ENCODE measurements around the gene RERE. TPM values are rescaled to one million over a fixed set of nuclear protein-coding genes. Genes with fewer than 3 reads are reported as not detected.

RERE gene
- total RNA-seq, 1 experiment from 2014 or later, result 9.8 TPM

- no peak for DNase-seq (ENCODE audit: low read depth)
- in situ Hi-C loops (cut with HindIII; ENCODE audit: low pct_unique_long_range_greater_than_20kb, low sequenced_read_pairs), result no loop called here
These were observed 456.1 kb downstream of the RERE start for GRCh38 chr1:8361198-8361849.

DNA sequence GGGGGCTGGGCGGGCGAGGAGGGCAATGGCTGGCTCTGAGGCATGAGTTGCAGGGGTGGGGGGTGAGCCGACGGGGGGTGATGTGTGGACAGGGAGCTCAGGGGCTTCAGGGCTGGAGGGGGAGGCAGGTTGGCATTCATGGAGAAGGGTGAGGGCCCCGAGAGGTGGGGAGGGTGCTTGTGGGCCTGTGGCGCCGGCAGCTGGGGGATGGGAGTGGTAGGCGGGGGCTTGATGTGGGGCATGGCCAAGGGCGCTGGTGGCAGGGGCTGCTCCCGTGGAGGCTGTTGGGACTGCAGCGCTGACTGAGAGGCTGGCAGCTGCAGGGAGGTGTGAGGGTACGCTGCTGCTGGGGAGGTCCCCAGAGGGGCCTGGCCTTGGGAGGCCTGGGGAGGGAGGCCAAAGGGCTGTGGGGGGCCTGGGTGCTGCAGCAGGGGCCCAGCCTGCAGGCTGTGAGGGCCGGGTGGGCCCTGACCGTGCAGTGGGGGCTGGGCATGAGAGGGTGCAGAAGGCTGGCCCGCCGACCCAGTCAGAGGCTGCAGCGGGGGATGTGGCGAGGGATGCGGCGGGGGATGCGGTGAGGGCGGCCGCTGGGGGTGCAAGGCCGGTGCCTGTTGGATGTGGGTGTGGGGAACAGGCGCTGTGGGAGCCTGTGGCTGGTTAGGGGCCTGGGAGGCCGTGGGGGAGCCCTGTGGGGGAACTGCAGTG, 456.8 kb downstream of the RERE start:
- DNase-seq (ENCODE audit: low read depth), result no peak
- in situ Hi-C loops (cut with HindIII; ENCODE audit: low pct_unique_long_range_greater_than_20kb, low sequenced_read_pairs), result no loop called here

- DNase-seq (ENCODE audit: low read depth), result no peak
- in situ Hi-C loops (cut with HindIII; ENCODE audit: low pct_unique_long_range_greater_than_20kb, low sequenced_read_pairs), result no loop called here
These were observed 457.6 kb downstream of the RERE start for GRCh38 chr1:8359617-8360481.

DNA sequence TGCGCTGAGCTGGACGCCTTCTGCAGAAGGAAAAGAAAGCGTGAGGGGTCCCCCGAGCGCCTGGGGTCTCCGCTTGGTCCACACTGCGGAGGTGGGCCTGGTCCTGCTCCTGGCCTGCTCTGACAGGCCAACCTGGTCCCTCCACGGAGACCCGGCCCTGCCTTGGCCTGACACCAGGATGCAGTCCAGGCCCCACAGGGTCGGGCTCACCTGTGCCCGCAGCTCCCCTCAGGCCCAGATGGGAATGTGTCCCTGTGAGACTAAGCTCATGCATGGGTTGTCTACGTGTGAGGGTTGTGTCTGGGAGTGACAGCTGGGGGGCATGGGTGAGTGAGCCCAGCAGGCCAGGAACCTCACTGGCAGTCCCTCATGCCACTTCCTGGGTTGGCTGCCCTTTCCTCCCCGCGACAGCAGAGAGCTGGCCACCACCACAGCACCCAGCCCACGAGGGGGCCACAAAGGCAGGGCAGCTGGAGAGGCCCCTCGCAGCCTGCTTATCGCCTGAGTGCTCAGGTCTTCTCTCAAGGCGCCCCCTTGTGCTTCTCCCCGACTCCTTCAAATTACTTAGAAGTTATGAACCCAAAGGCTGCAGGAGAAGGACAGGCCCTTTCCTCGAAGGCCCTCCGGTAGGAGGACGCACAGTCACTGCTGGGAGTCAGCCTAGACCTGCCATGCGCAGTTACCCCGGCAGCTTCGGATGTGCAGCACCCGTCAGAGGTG, 458.4 kb downstream of the RERE start:
- in situ Hi-C loops (cut with HindIII; ENCODE audit: low pct_unique_long_range_greater_than_20kb, low sequenced_read_pairs), result no loop called here
- no peak for DNase-seq (ENCODE audit: low read depth)

- DNase-seq (ENCODE audit: low read depth), result no peak
- in situ Hi-C loops (cut with HindIII; ENCODE audit: low pct_unique_long_range_greater_than_20kb, low sequenced_read_pairs), result no loop called here
These were observed 459.1 kb downstream of the RERE start for GRCh38 chr1:8358241-8358896.

- in situ Hi-C loops (cut with HindIII; ENCODE audit: low pct_unique_long_range_greater_than_20kb, low sequenced_read_pairs), result no loop called here
- no peak for DNase-seq (ENCODE audit: low read depth)
These were observed 459.9 kb downstream of the RERE start for GRCh38 chr1:8357329-8358101.

DNA sequence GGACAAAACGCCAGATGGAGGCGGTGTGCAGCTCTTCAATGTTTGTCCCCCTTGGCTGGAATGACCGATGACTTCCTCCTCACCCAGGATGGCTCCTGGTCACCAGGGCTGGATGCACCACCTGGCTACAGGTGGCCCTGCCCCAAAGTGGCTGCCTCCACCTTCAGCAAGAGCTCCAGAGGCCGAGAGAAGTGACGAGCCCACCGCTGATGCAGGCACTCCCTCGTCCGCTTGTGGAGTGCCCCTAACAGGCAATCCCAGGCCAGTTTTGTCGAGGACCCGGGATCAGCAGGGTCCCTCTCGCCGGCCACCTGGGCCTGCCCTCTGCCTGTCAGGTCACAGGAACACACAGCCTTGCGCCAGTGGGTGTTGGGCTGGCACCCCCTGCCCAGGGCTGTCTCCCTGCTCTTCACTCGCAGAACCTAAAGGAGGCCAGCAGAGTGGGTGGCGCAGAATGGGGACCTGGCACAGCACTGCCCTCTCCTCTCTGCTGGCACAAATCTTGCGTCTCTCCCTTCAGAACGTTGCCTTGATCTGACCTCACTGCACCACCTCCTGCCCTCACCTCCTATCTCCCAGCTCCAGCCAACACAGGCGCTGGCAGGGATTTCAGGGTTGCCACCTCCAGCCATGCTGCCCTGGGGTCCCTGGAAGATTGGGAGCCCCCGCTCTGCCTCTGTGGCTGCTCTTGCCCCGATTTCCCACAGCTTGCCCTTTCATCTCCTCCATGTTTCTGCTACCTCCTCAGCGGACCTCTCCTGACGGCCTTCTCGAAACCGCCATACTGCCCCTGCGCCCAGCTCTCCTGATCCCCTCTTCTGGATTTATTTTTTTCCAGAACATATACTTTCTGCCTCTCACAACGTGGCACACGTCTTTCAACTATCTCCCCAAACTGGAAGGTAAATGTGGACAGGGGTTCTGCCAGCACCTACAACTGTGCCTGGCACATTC, 460.9 kb downstream of the RERE start:
- DNase-seq (ENCODE audit: low read depth), result no peak
- in situ Hi-C loops (cut with HindIII; ENCODE audit: low pct_unique_long_range_greater_than_20kb, low sequenced_read_pairs), result no loop called here

GRCh38 chr1:8355439-8356255, 461.8 kb downstream of the RERE start:
- in situ Hi-C loops (cut with HindIII; ENCODE audit: low pct_unique_long_range_greater_than_20kb, low sequenced_read_pairs), result no loop called here
- no peak for DNase-seq (ENCODE audit: low read depth)

DNA sequence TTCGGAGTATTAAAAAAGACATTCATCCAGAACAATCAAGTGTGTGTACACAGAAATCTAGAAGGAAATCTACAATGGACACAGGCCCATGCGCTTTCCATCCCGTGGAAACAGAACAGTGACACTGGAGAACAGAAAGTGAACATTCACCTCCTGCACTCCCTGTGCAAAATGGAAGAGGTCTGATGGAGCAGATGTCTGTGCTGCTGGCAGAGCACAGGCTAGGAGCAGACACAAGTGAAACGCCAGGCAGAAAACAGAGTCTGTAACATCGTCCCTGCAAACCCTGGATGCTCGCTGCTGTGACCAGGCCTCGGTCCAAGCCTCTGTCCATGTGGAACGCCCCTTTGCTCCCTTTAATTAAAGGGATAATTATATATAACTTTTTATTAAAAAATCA, 463.4 kb downstream of the RERE start:
- no peak for DNase-seq (ENCODE audit: low read depth)
- in situ Hi-C loops (cut with HindIII; ENCODE audit: low pct_unique_long_range_greater_than_20kb, low sequenced_read_pairs), result no loop called here

GRCh38 chr1:8352886-8353785, 464.3 kb downstream of the RERE start:
- in situ Hi-C loops (cut with HindIII; ENCODE audit: low pct_unique_long_range_greater_than_20kb, low sequenced_read_pairs), result no loop called here
- no peak for DNase-seq (ENCODE audit: low read depth)

DNA sequence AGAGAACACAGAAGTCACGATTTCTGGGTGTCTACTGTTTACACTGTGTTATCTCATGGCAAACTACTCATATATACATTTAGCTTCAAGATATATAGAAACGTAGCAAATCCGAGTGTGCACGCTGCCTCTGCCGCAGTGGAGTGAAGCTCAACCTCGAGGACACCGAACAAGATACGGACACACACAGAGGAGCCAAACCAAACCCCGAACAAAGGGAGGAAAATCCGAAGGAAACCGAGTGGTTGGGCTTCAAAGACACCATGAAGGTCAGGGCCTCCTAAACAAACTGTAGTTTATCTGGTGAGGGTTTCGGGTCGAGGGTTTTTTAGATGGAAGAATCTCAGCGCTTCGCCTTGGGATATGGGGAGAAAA, 465.0 kb downstream of the RERE start:
- DNase-seq (ENCODE audit: low read depth), result no peak
- in situ Hi-C loops (cut with HindIII; ENCODE audit: low pct_unique_long_range_greater_than_20kb, low sequenced_read_pairs), result no loop called here

DNA sequence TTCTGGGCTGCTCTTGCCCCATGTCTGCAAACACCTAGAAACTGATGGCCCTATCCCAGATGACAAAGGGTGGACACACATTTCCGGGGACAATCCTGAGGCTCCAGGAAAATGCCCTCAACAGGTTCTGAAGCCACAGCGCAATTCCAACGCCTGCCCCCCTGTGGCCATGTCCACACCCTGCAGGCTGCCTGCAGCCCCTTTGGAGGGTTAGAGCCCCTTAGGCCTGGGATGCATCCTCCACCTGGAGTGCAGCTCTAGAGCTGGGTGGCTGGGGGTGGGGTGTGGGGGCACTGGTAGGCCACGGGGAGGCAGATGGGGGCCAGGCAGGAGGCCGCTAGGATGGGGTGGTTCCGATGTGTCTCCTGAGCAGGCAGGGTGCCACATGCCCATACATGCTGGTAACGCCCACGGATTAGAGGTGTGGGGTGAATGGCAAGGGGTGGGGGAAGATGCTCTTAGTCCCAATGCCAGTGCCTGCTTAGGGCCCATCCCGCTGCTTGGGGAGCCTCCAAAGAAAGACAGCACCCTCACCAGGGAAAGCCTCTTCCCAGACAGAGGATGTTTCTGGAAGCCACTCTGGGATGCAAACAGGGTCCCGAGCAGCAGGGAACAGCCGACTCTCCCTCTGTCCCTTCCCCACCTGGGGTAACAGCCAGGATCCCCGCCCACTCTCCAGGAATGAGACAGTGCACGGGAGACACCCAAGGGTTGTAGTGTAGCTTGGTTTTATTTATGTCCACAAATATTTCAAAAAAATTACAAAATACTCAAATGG, 465.6 kb downstream of the RERE start:
- DNase-seq (ENCODE audit: low read depth), result no peak
- in situ Hi-C loops (cut with HindIII; ENCODE audit: low pct_unique_long_range_greater_than_20kb, low sequenced_read_pairs), result no loop called here

DNA sequence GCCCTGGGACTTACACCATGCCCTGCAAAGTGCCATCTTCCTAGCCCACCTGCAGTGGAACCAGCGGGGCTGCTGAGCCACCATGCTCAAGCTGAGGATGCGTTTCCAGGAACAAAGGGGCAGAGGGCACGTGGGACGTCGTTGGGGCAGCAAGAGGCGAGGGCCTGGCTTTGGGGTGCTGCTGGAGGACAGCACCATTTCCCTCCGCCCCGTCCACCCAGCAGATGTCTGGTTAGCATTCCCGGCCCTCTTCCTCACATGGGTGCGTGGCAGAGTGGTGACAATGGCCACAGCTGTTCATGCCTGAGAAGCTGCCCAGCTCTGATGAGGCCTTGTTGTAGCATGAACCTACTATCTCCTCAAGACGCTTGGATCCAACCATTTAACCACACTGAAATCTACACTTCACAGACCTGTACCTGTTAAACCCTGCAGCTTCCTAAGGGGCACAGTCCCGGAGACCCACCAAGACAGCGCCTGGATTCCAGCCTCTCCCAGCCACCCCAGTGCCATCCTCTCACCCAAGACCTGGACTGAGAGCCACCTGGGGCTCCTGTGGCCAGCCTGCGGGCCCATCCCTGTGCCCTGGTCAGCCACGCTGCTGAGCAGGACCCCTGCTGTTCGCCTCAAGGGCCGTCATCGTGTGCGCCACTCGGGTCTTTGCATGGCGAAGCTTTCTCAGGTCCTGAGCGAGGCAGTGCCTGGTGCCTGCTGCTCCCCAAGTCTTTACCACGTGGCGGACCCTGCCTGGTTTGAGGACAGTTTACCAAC, 466.3 kb downstream of the RERE start:
- no peak for DNase-seq (ENCODE audit: low read depth)
- in situ Hi-C loops (cut with HindIII; ENCODE audit: low pct_unique_long_range_greater_than_20kb, low sequenced_read_pairs), result no loop called here

Data from Caki2 (cell line).